DND-41 (cell line): ENCODE measurements around the gene CLEC19A.

Experiments used
- ATAC-seq: fragments of 200-7000 bp; cut with Tn5 transposase; 3 replicates; pipeline ENCODE4 v1.9.1; 2021; ENCODE audit warnings: low read depth; ENCODE audit not compliant: insufficient read depth
- DNase-seq: peaks from one replicate; pipeline ENCODE4 v3.0.0-alpha.2; 2020
- H2AFZ ChIP-seq: 2 replicates; pipeline ENCODE4 v1.6.0; 2012; ENCODE audit warnings: low read depth, low read length
- H3K27ac ChIP-seq: 2 replicates; pipeline ENCODE4 v1.5.1; 2012; ENCODE audit warnings: low read length, inconsistent platforms
- H3K27me3 ChIP-seq: fragments of 200-600 bp; sonication (generic); 2 replicates; pipeline ENCODE4 v1.6.0; 2012; ENCODE audit warnings: low read length, mild to moderate bottlenecking, inconsistent platforms; ENCODE audit not compliant: insufficient read depth, poor library complexity
- H3K36me3 ChIP-seq: 2 replicates; pipeline ENCODE4 v1.5.1; 2012; ENCODE audit warnings: low read length, inconsistent platforms; ENCODE audit not compliant: insufficient read depth
- H3K4me1 ChIP-seq: 2 replicates; pipeline ENCODE4 v1.5.1; 2012; ENCODE audit warnings: mild to moderate bottlenecking, low read length; ENCODE audit not compliant: insufficient read depth
- H3K4me2 ChIP-seq: 2 replicates; pipeline ENCODE4 v1.6.0; 2012; ENCODE audit warnings: mild to moderate bottlenecking, moderate library complexity, low read length, inconsistent platforms; ENCODE audit not compliant: insufficient read depth
- H3K4me3 ChIP-seq, 2 experiments: fragments of 200-600 bp in 1 of 2; shearing (Covaris generic) in 1 of 2; 2 replicates each; pipeline ENCODE4 v1.5.1; 2012 to 2016; ENCODE audit warnings: inconsistent platforms in 2 of 2, low read length in 2 of 2, mild to moderate bottlenecking in 2 of 2, low read depth in 1 of 2, moderate library complexity in 1 of 2
- H3K79me2 ChIP-seq: 2 replicates; pipeline ENCODE4 v1.6.0; 2012; ENCODE audit warnings: low read length, inconsistent platforms; ENCODE audit not compliant: insufficient read depth
- H3K9ac ChIP-seq: 2 replicates; pipeline ENCODE4 v1.6.0; 2012; ENCODE audit warnings: low read depth, mild to moderate bottlenecking, inconsistent platforms, low read length, moderate library complexity
- H3K9me3 ChIP-seq: 2 replicates; pipeline ENCODE4 v1.5.1; 2012; ENCODE audit warnings: low read length, moderate library complexity, mild to moderate bottlenecking, inconsistent platforms; ENCODE audit not compliant: insufficient read depth, severe bottlenecking
- H4K20me1 ChIP-seq: 2 replicates; pipeline ENCODE4 v1.6.0; 2012; ENCODE audit warnings: low read length; ENCODE audit not compliant: insufficient read depth
- CTCF ChIP-seq: IDR thresholded peaks from 2 replicates; pipeline ENCODE4 v1.5.1; 2012; ENCODE audit warnings: borderline replicate concordance, low read length, moderate library complexity, mild to moderate bottlenecking; ENCODE audit not compliant: poor library complexity, severe bottlenecking; ENCODE audit errors: extremely low read depth
- EZH2 ChIP-seq: IDR thresholded peaks from 3 replicates; pipeline ENCODE4 v1.6.1; 2012; ENCODE audit warnings: borderline replicate concordance, low read depth, mild to moderate bottlenecking, moderate library complexity, low read length, inconsistent platforms; ENCODE audit not compliant: severe bottlenecking

CLEC19A gene

DNA sequence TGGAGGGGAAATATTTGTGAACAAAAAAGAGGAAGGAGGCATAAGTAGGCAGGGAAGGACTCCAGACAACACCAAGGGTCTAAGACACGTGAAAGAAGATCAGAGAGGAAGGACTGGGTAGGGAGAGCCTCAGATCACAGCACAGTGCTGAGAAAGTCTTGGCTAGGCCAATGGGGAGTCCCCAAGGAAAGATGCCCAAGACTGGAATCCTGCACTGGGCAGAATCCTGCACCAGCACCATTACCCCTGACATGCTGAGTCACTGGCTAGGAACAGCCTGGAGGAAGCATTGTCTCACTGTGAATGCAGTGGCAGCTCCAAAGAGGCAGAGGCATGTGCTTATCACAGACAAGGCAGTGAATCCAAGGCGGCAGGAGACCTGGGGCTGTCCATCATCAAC, 19.2 kb downstream of the CLEC19A start:
- Histone ChIP-seq H2AFZ (no peak overlapping the region), H3K4me2 (no peak overlapping the region), H4K20me1 (no peaks in the 10 kb centered on the region), H3K27me3 (no peaks in the 10 kb centered on the region), H3K27ac (no peak overlapping the region), H3K36me3 (no peaks in the 10 kb centered on the region), H3K9ac (no peak overlapping the region), H3K9me3 (no peaks in the 10 kb centered on the region), H3K4me1 (no peaks in the 10 kb centered on the region), H3K79me2 (no peaks in the 10 kb centered on the region), H3K4me3 (no peak overlapping the region)
- ATAC-seq = no peak
- no peak for TF ChIP-seq EZH2
- no peak for TF ChIP-seq CTCF
- DNase-seq = no peak

GRCh38 chr16:19305443-19305842, 19.9 kb downstream of the CLEC19A start:
- Histone ChIP-seq H3K4me1 (no peaks in the 10 kb centered on the region), H4K20me1 (no peaks in the 10 kb centered on the region), H2AFZ (no peak overlapping the region), H3K27ac (no peak overlapping the region), H3K4me2 (no peak overlapping the region), H3K9me3 (no peaks in the 10 kb centered on the region), H3K36me3 (no peaks in the 10 kb centered on the region), H3K9ac (no peak overlapping the region), H3K79me2 (no peaks in the 10 kb centered on the region), H3K27me3 (no peaks in the 10 kb centered on the region), H3K4me3 (no peak overlapping the region)
- ATAC-seq (no peak), DNase-seq (no peak)
- no peak for TF ChIP-seq CTCF
- no peak for TF ChIP-seq EZH2

GRCh38 chr16:19307587-19308241, 22.2 kb downstream of the CLEC19A start:
- Histone ChIP-seq H3K4me2 (no peak overlapping the region), H3K9ac (no peak overlapping the region), H3K27ac (no peak overlapping the region), H3K27me3 (no peaks in the 10 kb centered on the region), H4K20me1 (no peaks in the 10 kb centered on the region), H3K4me3 (no peak overlapping the region), H3K9me3 (no peaks in the 10 kb centered on the region), H3K79me2 (no peaks in the 10 kb centered on the region), H3K36me3 (no peaks in the 10 kb centered on the region), H3K4me1 (no peaks in the 10 kb centered on the region), H2AFZ (no peak overlapping the region)
- ATAC-seq (no peak), DNase-seq (peak; percentile 51)
- TF ChIP-seq CTCF = no peak
- no peak for TF ChIP-seq EZH2
